HepG2 (cell line): Measurements from ENCODE around the gene TYMP. TPM values are rescaled to one million over a fixed set of nuclear protein-coding genes. Genes with fewer than 3 reads are reported as not detected.

Source experiments
- ARNT2 ChIP-seq: sonication (generic); formaldehyde crosslinking; IDR thresholded peaks from 2 replicates; pipeline ENCODE4 v1.8.0; 2022; ENCODE audit warnings: mild to moderate bottlenecking, low read depth, missing genetic modification reagents, moderate library complexity
- ARNTL ChIP-seq: sonication (generic); formaldehyde crosslinking; IDR thresholded peaks from 2 replicates; pipeline ENCODE4 v1.4.0; 2020; ENCODE audit warnings: mild to moderate bottlenecking, missing genetic modification reagents
- HINFP ChIP-seq: sonication (generic); formaldehyde crosslinking; IDR thresholded peaks from 2 replicates; pipeline ENCODE4 v1.4.0; 2020; ENCODE audit warnings: low read depth, mild to moderate bottlenecking, missing genetic modification reagents
- KDM6A ChIP-seq: IDR thresholded peaks from 2 replicates; pipeline ENCODE4 v1.6.1; 2016; ENCODE audit warnings: low read depth
- KMT2B ChIP-seq: IDR thresholded peaks from 2 replicates; pipeline ENCODE4 v1.6.1; 2016; ENCODE audit warnings: missing genetic modification reagents, missing compliant biosample characterization
- MXD4 ChIP-seq: IDR thresholded peaks from 2 replicates; pipeline ENCODE4 v1.6.1; 2016; ENCODE audit warnings: mild to moderate bottlenecking, missing biosample characterization, missing genetic modification reagents
- PCBP2 ChIP-seq: fragments of 200-400 bp; formaldehyde crosslinking; optimal IDR thresholded peaks from 2 replicates; pipeline ENCODE3; 2018; ENCODE audit warnings: low read length, low read depth; ENCODE audit not compliant: poor library complexity, severe bottlenecking
- SATB2 ChIP-seq: sonication (generic); formaldehyde crosslinking; IDR thresholded peaks from 2 replicates; pipeline ENCODE4 v1.5.0; 2020; ENCODE audit warnings: missing genetic modification reagents
- THAP11 ChIP-seq: IDR thresholded peaks from 2 replicates; pipeline ENCODE4 v1.6.1; 2016; ENCODE audit warnings: missing biosample characterization, missing genetic modification reagents
- YY1 ChIP-seq: IDR thresholded peaks from 2 replicates; pipeline ENCODE4 v1.6.1; 2011; ENCODE audit warnings: low read length, low read depth, moderate library complexity, mild to moderate bottlenecking; ENCODE audit not compliant: insufficient read depth, insufficient replicate concordance
- ZBTB34 ChIP-seq: sonication (generic); formaldehyde crosslinking; IDR thresholded peaks from 2 replicates; pipeline ENCODE4 v1.8.0; 2022; ENCODE audit warnings: mild to moderate bottlenecking, missing genetic modification reagents
- ZFP90 ChIP-seq: sonication (generic); formaldehyde crosslinking; IDR thresholded peaks from 2 replicates; pipeline ENCODE4 v1.8.0; 2022; ENCODE audit warnings: missing genetic modification reagents, mild to moderate bottlenecking, inconsistent platforms, borderline replicate concordance
- ZMYM3 ChIP-seq: sonication (generic); formaldehyde crosslinking; IDR thresholded peaks from 2 replicates; pipeline ENCODE4 v1.5.1; 2020; ENCODE audit warnings: mild to moderate bottlenecking, missing genetic modification reagents
- ZNF382 ChIP-seq: sonication (generic); formaldehyde crosslinking; IDR thresholded peaks from 2 replicates; pipeline ENCODE4 v1.5.0; 2020; ENCODE audit warnings: missing genetic modification reagents, mild to moderate bottlenecking, borderline replicate concordance
- ZNF576 ChIP-seq: sonication (generic); formaldehyde crosslinking; IDR thresholded peaks from 2 replicates; pipeline ENCODE4 v1.4.0; 2020; ENCODE audit warnings: mild to moderate bottlenecking, missing genetic modification reagents
- polyA plus RNA-seq, 8 experiments: library from polyadenylated mRNA; depleted of rRNA in 3 of 8; stranded (reverse) in 7 of 8; unstranded in 1 of 8; fragments of >200 nt; fragmentation: Illumina TruSeq in 4 of 8; extraction: Trizol in 4 of 8; gene quantifications; 2 replicates each; pipeline versions ENCODE4 v1.2.1 to v1.2.3, GENCODE V29; 2011 to 2016; ENCODE audit warnings: low read depth in 4 of 8, missing spikeins in 1 of 8, mixed read lengths in 1 of 8; ENCODE audit not compliant: insufficient read depth in 1 of 8
- total RNA-seq, 5 experiments: library from RNA; depleted of rRNA; stranded (reverse); fragments of >200 nt; fragmentation: Illumina TruSeq; extraction: Trizol; gene quantifications; 2 replicates each; pipeline ENCODE4 v1.2.3, GENCODE V29; 2016; ENCODE audit warnings: low read depth in 1 of 5
- TF ChIP-seq, protein P1 (sequence below): fragments of 450-650 bp; IDR thresholded peaks from 2 replicates; pipeline ENCODE4 v1.6.1; 2017; ENCODE audit warnings: mild to moderate bottlenecking
- TF ChIP-seq, protein P2 (sequence below): sonication (generic); formaldehyde crosslinking; IDR thresholded peaks from 2 replicates; pipeline ENCODE4 v1.9.0; 2022; ENCODE audit warnings: missing genetic modification reagents, mild to moderate bottlenecking, borderline replicate concordance
- TF ChIP-seq, protein P3 (sequence below): sonication (generic); formaldehyde crosslinking; IDR thresholded peaks from 2 replicates; pipeline ENCODE4 v1.4.0; 2020; ENCODE audit warnings: missing genetic modification reagents, borderline replicate concordance

Gene TYMP
- total and polyA plus RNA-seq, 2 of the 13 experiments (the other 11 are each of a cell fraction or from before 2014, with no cell fraction given) = 3.9 to 4.3 TPM

GRCh38 chr22:50524676-50525103, 5.1 kb downstream of the TYMP start (continued):
- no peak for TF ChIP-seq ZBTB34 (CRISPR knock-in tag)
- TF ChIP-seq KMT2B (CRISPR knock-in tag) = no peak
- TF ChIP-seq ZFP90 (CRISPR knock-in tag) = no peak
- TF ChIP-seq, protein P1, sequence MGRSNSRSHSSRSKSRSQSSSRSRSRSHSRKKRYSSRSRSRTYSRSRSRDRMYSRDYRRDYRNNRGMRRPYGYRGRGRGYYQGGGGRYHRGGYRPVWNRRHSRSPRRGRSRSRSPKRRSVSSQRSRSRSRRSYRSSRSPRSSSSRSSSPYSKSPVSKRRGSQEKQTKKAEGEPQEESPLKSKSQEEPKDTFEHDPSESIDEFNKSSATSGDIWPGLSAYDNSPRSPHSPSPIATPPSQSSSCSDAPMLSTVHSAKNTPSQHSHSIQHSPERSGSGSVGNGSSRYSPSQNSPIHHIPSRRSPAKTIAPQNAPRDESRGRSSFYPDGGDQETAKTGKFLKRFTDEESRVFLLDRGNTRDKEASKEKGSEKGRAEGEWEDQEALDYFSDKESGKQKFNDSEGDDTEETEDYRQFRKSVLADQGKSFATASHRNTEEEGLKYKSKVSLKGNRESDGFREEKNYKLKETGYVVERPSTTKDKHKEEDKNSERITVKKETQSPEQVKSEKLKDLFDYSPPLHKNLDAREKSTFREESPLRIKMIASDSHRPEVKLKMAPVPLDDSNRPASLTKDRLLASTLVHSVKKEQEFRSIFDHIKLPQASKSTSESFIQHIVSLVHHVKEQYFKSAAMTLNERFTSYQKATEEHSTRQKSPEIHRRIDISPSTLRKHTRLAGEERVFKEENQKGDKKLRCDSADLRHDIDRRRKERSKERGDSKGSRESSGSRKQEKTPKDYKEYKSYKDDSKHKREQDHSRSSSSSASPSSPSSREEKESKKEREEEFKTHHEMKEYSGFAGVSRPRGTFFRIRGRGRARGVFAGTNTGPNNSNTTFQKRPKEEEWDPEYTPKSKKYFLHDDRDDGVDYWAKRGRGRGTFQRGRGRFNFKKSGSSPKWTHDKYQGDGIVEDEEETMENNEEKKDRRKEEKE = no peak
- no peak for TF ChIP-seq ARNT2 (CRISPR knock-in tag)
- TF ChIP-seq ZNF576 (CRISPR knock-in tag) = no peak
- no peak for TF ChIP-seq PCBP2
- TF ChIP-seq SATB2 (CRISPR knock-in tag) = no peak
- no peak for TF ChIP-seq ZMYM3 (CRISPR knock-in tag)
- no peak for TF ChIP-seq KDM6A (CRISPR knock-in tag)
- no peak for TF ChIP-seq ARNTL (CRISPR knock-in tag)
- TF ChIP-seq YY1 = no peak
- TF ChIP-seq THAP11 (CRISPR knock-in tag) = no peak
- TF ChIP-seq HINFP (CRISPR knock-in tag) = no peak
- TF ChIP-seq, protein P2, sequence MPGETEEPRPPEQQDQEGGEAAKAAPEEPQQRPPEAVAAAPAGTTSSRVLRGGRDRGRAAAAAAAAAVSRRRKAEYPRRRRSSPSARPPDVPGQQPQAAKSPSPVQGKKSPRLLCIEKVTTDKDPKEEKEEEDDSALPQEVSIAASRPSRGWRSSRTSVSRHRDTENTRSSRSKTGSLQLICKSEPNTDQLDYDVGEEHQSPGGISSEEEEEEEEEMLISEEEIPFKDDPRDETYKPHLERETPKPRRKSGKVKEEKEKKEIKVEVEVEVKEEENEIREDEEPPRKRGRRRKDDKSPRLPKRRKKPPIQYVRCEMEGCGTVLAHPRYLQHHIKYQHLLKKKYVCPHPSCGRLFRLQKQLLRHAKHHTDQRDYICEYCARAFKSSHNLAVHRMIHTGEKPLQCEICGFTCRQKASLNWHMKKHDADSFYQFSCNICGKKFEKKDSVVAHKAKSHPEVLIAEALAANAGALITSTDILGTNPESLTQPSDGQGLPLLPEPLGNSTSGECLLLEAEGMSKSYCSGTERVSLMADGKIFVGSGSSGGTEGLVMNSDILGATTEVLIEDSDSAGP (CRISPR knock-in tag) = no peak
- TF ChIP-seq ZNF382 (CRISPR knock-in tag) = no peak
- TF ChIP-seq, protein P3, sequence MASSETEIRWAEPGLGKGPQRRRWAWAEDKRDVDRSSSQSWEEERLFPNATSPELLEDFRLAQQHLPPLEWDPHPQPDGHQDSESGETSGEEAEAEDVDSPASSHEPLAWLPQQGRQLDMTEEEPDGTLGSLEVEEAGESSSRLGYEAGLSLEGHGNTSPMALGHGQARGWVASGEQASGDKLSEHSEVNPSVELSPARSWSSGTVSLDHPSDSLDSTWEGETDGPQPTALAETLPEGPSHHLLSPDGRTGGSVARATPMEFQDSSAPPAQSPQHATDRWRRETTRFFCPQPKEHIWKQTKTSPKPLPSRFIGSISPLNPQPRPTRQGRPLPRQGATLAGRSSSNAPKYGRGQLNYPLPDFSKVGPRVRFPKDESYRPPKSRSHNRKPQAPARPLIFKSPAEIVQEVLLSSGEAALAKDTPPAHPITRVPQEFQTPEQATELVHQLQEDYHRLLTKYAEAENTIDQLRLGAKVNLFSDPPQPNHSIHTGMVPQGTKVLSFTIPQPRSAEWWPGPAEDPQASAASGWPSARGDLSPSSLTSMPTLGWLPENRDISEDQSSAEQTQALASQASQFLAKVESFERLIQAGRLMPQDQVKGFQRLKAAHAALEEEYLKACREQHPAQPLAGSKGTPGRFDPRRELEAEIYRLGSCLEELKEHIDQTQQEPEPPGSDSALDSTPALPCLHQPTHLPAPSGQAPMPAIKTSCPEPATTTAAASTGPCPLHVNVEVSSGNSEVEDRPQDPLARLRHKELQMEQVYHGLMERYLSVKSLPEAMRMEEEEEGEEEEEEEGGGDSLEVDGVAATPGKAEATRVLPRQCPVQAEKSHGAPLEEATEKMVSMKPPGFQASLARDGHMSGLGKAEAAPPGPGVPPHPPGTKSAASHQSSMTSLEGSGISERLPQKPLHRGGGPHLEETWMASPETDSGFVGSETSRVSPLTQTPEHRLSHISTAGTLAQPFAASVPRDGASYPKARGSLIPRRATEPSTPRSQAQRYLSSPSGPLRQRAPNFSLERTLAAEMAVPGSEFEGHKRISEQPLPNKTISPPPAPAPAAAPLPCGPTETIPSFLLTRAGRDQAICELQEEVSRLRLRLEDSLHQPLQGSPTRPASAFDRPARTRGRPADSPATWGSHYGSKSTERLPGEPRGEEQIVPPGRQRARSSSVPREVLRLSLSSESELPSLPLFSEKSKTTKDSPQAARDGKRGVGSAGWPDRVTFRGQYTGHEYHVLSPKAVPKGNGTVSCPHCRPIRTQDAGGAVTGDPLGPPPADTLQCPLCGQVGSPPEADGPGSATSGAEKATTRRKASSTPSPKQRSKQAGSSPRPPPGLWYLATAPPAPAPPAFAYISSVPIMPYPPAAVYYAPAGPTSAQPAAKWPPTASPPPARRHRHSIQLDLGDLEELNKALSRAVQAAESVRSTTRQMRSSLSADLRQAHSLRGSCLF (CRISPR knock-in tag) = no peak
- no peak for TF ChIP-seq MXD4
